HG03039 (cell line): Measurements from ENCODE around the gene TDRD7.

Experiments
- ATAC-seq: cut with Tn5 transposase; IDR thresholded peaks from one replicate; pipeline ENCODE4 v1.9.1; 2021; ENCODE audit warnings: mild to moderate bottlenecking, moderate library complexity; ENCODE audit not compliant: unreplicated experiment

The TDRD7 gene

DNA sequence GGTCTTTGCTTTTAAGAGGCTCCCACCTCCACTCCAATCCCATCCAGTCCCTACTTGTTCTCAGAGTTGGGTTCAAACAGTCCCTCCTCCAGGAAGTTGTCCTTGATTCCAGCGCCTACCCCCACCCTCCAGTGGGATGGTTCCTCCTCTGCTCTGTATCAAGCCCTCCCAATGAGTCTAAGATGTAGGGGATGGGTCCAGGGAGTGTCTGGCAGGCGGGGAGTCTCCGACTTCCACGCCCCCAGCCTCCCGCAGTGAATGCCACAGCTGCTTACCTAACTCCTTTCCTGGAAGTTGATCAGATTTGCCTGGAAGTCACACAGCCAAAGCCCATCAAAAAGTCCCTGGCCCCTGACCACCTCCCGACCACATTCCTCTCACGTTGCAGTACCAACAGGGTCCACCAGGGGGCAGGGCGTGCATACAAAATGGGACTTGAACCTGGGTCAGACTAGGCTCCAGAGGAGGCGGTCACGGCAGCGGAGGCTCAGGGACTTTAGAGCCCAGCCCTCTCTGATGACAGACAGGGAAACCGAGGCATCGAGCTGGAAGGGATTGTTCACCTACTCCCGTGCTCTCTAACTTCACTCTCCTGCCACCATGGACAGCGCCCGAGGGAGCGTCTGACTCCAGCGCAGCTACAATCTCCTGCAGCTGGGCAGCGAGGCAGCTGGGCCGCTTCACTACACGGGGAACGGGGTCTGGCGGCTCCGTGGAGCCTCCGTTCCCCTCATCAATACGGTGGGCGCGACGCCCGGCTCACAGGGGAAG is 25.0 kb upstream of the TDRD7 start:
- ATAC-seq, result no peak

DNA sequence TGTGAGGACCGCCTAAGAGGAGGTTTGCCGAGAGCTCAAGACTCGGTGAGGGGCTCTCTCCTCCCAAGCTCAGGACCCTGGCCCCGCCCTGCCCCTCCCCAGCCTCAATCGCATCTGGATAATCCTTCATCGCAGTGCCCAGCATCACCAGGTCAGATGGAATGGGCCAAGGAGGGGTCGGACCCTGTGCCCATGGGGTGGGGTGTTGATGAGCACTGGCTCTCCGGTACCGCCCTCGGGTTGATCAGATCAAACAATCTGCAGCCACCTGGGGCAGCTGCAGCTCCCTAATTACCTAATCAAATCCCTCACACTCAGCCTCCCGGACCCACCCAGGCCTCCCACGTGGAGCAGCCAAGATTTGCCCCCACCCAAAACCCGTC is 24.4 kb upstream of the TDRD7 start:
- ATAC-seq, result no peak

DNA sequence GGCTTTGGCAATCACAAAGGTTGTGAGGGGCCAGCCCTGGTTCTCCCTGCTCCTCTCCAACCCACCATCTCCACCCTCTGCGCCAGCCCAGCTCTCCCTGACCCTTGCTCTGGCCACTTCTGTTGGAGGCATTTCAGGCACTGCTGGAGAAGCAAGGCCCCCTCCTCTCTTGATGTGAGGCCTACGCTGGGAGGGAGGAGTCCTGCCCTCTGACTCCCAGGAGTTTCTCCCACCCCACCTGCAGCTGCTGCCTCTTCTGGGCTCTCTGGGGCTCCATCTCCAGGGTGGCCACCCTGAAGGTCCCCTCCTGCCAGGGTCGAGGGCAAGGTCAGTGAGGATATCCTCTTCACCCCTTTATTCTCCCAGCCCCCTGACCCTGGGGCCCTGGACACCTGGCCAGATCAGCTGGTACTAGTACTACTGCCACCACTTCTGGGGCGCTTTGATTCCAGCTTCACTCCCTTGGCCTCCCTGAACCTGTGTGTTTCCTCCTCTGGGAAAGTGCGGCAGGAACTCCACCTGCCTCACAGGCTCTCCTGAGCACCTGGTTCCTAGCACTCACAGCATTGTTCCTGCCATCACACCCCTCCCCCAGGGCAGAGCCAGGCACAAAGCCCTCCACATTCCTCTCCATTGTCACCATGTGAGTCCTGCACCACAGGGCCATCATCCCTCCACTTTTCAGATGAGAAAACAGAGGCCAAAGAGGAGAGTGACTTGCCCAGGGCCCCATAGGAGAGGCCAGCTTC is 23.8 kb upstream of the TDRD7 start:
- ATAC-seq, result no peak

DNA sequence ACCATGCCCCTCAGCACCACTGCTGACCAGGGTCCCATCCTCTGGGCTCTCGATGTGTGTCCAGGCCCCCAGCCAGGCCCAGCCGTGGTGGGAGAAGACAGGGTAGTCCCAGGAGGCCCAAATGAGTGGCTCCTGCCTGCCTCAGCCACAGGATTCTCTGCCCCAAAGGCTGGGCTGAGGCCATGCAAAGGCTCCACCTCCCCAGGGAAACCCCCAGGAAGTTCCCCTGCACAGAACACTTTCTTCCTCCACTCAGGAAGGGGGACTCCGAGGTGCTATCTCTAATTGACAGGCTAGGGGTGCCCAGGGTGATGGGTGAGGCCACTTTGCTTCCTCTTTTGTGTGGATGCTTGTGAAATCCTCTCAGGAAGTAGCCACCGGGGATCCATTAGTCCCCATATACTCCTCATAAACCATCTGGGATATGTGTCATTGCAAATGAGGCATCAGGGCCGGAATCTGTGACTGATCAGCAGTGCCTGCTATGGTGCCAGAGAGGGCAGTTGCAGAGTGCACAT is 23.1 kb upstream of the TDRD7 start:
- ATAC-seq, result no peak

DNA sequence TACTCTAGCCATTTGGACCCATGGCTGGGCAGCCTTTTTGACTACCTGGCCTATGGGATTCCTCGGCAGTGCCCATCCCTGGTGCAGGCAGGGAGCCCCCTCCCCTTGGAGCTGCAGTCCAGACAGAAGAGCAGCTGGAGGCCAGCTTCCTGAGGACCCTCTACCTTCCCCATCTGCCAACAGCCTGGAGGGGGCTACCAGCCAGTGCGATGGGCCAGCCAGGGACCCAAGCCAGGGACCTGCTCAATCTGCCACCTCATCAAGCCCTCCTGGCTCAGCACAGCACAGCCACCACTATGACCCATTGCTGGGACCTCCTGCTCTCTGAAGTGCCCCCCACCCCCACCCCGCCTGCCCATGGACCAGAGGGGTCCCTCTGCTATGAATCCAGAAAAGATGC is 22.6 kb upstream of the TDRD7 start:
- no peak for ATAC-seq

DNA sequence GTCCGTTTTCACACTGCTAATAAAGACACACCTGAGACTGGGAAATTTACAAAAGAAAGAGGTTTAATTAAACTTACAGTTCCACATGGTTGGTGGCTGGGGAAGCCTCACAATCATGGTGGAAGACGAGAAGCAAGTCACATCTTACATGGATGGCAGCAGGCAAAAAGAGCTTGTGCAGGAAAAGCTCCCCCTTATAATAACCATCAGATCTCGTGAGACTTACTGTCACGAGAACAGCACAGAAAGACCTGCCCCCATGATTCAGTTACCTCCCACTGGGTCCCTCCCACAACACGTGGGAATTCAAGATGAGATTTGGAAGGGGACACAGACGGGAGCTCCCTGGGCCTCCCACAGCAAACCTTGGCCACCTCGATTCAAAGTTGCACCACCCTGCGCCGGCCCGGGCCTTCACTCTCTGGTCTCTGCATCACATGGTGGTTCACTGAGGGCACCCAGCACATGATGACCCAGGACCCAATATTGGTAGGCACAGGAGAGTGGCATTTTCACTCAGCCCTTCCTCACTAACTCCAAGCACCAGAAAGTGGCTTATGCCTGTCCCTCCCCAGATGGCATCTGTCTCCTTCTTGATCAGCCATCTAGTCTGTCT is 21.0 kb upstream of the TDRD7 start:
- no peak for ATAC-seq

DNA sequence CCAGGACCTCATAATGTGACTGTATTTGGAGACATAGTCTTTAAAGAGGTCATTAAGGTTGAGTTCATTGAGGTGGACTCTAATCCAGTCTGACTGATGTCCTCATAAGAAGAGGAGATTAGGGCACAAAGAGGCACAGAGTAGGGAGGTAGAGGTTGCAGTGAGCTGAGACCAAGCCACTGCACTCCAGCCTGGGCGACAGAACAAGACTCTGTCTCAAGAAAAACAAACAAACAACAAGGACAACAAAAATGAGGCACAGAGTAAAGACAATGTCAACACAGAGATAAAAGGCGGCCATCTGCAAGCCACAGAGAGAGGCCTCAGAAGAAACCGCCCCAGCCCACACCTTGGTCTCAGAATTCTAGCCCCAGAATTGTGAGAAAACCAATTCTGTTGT is 17.0 kb upstream of the TDRD7 start:
- no peak for ATAC-seq

DNA sequence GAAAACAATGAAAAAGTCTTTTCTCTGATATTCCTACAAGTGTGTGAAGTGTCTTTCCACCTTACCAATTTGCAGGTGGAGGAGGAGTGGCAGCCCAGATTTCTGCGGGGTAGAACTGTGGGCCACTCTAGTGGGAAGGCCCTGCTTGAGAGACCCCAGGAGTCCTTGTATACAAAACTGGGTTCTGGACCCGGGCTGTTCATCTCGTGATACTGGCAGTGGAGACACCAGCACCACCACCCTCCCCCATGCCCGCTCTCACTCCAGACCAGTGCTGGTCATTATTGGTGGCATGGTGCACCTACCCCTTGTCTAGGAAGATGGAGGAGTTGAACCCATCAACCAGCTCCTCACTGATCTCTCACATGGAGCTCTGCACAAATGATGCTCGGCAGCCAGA is 16.2 kb upstream of the TDRD7 start:
- no peak for ATAC-seq

DNA sequence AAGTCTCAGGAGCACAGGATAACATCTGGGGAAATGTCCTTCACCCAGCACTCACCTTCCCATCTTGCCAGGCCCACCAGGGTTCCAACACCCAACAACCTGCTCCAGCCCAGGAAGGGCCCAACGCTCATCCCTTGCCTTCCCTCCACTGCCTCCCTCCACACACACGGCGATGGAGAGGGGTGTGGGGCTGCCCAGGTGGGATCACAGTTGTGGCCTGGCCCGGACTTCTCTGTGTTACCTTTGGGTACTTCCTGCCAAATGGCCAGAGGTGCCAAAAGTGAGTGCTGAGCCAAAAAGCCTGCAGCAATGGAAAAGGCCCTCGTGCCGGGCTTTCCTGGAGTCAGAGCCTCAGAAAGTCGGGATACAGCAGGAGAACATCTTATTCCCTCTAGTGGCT is 15.6 kb upstream of the TDRD7 start:
- no peak for ATAC-seq

DNA sequence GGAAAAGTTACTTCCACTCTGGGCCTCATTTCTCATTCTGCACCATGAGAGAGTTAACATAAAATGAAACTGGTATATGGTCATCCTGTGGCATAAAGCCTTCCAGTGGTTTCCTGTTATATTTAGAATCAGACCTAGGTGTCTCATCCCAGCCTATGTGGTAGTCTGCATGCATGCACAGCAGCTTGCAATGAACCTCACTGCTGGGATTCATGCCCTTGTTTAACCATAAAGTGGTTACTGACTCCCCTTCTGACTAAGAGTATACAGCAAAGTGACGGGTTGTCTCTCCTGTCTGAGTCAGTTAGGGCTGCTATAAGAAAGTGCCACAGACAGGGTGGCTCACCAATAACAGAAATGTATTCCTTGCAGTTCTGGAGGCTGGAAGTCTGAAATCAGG is 14.7 kb upstream of the TDRD7 start:
- ATAC-seq, result peak; percentile 65

DNA sequence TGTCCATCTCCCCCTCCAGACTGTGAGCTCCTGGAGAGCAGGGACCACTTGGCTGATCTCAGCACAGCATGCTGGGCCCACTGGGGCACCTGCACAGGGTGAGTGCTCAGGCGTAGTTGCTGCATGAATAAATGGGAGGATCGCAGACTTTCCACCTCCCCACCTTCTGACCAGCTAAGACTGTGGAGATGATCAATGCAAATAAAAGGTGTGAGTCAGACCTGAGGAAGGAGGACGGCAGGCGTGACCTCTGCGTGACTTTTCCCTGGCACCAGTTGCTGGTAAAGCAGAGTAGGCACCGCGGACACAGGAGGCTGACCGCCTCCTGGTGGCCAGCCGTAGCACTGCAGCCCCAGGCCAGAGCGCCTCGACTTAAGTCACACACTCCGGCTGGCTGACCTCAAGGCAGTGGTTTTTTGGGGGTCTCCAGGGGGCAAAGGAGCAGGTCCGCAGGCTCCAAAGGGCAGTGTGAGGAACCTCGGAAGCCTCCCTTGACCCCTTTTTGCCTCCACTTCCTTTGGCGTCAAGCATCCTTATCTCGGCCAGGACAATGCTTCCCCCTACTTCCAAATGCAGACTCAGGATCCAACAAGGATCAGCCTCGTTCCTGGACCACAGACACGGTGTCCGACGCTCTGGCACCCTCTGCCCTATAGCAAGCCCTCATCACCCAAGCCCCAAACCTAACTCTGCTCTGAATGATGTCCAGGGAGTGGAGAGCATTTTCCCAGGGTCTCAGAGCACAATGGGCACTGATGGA is 12.7 kb upstream of the TDRD7 start:
- no peak for ATAC-seq

DNA sequence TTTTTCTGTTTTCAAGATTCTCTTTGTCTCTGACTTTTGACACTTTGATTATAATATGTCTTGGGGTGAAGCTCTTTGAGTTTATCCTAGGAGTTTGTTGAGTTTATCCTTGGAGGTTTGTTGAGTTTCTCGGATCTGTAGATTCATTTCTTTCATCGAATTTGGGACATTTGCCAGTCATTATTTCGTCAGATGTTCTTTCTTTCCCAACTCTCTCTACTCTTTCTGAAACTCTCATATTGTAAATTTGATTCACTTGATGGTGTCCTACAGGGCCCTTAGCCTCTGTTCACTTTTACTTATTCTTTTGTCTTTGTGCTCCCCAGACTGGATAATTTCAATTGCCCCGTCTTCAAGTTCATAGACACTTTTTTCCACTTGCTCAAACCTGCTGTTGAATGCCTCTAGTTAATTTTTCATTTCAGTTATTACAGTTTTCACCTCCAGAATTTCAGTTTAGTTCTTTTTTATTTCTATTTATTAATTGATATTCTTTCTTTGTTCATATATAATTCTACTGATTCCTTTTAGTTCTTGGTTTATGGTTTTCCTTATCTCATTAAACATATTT is 8.1 kb upstream of the TDRD7 start:
- no peak for ATAC-seq

DNA sequence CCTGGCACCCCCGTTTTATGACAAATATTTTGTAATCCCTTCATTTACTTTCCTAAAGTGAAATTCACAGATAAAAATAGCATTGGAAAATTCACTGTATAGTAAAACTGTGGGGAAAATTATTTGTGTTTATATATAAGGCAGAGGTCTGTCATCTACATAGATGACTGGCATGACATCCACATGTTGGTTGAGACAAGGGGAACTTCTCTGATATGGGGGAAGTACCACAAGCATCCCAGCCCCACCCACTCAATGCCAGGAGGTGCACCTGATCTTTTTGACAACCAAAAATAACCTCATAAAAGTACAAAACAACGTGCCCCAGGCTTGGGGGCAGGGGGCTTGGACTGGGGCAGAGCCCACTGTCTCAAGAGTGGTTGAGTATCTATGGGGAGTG is 6.3 kb upstream of the TDRD7 start:
- ATAC-seq, result no peak

DNA sequence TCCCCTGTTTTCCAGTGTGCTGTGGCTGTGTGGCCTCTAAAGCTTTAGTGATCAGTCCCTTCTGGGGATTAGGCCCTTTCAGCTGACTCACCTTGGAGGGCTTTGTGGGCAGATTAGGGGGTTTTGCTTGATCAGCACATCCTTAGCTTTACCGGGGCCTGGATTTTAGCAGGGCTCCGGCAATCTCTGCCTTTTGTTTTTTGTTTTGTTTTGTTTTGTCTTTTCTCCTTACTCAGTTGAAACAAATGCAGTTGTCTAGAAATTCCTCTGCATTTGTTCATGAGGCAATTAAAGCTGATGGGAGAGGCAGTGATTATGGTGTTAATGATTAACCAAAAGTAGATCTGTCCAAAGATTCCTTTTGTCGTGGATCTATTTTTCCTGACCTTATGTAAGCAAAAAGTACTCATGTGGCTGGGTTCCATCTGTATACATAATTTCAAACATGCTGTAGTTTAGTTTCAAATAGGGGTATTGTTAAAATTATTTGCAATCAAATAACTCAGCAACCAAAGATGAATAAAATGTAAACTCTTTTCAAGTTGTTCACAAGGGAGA is 5.2 kb upstream of the TDRD7 start:
- ATAC-seq, result no peak

DNA sequence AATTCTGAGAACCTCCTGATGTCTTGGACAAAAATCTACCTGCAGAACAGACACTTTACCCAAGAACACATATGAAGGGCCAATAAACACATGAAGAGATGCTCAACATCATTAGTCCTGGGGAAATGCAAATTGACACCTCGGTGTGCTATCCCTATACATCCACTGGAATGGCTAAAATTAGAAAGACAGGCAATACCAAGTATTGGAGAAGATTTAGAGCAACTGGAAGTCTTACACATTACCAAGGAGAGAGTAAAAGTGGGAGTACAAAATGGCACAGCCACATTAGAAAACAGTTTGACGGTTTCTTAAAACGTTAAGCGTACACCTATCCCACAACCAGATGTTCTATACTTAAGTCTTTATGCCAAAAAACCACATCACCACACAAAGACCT is 3.3 kb upstream of the TDRD7 start:
- ATAC-seq, result no peak

DNA sequence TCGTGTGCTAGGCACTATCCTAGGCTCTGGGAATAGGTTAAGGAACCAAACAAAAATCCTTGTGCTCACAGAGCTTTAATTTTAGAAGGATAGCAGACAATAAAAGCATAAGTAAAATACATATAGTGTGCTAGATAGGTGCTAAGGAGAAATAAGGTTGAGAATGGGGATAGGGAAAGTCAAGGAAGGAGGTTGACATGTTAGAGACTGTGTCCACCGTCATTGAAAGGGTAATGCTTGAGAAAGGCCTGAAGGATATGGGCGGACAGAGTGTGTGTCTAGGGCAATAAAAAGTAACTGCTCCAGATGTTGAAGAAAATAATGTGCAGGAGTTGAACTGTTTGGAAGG is 482 bp upstream of the TDRD7 start:
- ATAC-seq, result no peak

DNA sequence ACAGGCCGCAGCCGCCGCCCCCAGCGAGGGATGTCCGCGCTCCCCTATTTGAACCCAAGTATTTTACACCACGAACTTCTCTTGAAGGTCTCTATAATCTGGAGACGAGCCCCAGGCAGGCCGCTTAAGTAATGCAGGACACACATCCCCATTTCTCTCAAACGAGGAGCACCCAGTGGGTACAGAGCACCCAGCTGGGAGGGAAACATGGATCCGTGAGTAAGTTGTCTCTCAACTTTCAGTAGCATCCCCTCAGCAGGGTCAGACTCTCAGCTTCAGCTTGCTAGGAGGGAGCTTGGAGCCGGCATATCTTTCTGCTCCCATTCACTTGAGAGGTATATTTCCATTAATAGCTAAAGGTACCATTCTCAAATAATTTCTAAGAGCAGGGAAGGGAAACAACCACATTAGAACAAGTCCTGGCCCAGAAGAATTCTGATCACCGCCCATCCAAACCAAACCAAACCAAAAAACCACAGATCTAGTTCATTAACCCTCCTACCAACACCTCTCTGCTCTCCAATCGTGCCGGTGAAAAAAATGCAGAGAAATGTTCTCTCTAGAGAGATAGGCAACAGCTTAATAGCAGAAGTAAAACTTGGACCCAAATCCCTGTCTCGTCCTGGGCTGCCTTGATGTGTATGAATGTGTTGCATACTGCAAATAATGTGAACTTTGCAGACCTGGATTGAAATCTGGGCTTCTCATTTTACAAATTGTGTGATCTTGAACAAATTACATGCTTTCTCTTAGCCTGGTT is 910 bp downstream of the TDRD7 start:
- ATAC-seq, result no peak

DNA sequence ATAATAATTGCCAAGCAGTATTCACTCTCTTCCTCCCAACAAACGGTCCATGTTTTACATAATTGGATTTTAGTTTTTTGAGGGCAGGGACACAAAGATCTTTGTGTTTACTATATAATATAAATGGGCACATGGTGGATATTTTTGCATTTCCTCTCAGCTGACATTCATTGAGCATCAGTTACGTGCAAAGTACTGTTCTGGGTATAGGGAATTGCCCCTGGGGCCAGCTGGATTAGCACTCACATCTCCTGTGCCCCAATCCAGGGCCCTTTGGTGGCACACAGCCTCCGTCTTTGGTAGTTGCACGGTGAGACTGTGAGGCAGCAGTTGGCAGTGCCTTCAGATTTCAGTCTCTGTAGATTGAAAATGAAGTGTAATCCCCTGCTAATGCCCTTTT is 1.6 kb downstream of the TDRD7 start:
- ATAC-seq, result no peak

DNA sequence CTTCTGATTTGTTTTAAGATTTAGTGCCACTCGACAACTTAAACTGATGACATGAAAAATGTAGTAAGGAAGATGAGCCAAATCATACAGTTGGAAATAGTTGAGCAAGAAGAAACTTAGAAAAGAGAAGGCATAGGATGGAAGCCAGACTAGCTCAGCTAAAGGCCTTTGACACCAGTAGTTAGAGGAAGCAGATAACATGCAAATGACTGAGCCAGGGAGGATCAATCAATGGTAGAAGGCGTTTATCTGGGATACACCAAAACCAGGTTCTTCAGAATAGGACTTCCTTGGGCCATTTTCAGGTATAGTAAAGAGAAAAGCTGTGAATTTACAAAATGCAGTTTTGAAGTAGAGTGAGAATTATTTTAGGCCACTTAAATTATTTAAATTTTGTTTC is 3.2 kb downstream of the TDRD7 start:
- ATAC-seq, result no peak

DNA sequence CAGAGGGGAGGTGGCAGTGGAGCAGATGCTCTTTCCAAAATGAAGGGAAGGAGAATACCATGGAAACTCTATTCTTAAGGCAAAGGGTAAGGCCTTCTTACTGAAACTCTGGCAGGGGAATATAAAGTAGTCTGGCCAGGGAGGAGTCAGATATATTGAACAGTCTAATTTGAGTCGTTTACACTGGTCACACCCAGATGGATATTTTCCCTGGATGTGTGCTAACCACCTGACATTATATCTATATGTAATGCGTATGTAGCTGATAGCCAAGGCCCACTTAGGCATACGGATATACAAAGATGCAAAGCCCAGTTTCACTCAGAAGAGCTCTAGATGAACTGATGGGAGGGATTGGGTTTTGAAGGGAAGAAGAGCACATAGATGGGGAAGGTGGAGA is 7.0 kb downstream of the TDRD7 start:
- ATAC-seq, result no peak
